ENCODE measurements around the gene ASPG. TPM values are rescaled to one million over a fixed set of nuclear protein-coding genes. Genes with fewer than 3 reads are reported as not detected.

ASPG gene
- total RNA-seq, 1 donor from 2014 or later: 282 TPM

DNA sequence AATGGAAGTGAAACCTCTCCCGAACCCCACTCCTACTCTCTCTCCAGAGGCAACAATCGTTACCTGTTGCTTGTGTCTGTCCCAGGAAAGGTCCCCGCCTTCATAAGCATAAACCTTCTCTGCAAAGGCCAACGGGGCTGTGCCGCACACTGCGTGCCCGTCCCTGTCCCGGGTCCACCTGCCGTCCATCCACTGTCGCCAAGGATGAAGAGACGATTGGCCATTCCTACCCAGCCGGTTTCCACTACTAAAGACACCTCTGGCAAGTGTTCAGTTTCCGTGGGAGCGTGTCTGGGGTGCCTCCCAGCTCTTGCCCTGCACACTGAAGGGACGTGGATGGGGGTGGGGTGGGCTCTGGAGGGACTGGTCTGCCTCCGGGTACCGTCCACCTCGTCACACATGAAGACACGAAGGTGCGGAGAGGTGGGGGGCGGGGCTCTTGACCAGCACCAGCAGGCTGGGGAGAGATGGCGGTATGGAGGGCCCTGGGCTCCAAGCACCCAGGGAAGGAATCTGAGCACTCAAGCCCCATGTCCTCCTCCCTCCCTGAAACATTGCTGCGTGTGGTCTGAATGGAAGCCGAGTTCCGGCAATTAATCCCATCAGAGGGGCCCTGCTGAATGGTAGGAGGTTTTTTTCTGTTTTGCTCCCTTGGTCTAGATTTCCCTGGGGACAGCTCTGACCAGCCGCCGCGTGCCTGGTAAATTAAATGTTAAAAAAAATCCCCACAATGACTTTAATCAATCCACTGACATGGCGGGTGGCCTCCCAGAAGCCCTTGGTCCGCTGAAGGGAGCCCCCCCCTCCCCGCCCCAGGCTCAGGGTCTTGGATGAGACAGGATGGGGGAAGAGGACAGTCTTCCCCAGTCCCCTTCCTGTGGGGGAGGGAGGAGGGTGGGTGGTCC lies 48.8 kb downstream of the ASPG start:
- DNase-seq (ENCODE audit: low spot score) (no peak), ATAC-seq (no peak)

DNA sequence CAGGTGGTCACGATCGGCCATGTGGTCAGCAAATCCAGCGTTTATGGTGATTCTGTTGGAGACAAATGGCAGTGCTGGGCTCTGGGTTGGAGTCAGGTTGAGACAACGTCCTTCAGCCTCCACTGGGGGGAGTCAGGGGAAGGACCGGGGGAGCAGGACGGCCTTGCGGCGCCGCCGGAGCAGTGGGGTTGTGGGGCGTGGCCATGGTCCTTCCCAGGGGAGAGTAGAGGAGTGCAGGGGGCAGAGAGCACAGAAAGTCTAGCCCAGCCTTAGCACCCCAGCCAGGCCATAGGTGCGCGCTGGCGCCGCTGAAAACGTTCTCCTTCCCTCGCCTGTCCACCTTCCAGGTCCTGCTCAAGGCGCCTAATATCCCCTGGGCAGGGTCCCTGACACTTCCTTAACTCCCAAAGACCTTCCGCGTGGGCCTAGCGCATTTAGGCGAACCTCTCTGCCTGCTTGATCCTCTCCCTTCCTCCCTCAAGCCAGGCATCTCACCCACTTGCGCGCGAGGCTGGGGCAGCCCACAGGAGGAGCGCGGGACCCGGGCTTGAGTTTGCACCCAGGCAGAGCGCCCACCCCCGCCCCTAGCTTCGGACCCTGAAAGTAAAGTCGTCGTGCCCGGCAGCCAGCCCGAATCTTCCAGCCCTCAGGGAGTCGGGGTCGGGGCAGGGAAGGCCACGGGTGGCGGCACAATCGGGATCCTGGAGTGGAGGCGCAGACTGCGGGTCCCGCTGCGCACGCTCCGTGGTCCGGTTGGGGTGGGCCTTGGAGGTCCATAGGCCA lies 49.8 kb downstream of the ASPG start:
- DNase-seq (ENCODE audit: low spot score) (no peak), ATAC-seq (no peak)

DNA sequence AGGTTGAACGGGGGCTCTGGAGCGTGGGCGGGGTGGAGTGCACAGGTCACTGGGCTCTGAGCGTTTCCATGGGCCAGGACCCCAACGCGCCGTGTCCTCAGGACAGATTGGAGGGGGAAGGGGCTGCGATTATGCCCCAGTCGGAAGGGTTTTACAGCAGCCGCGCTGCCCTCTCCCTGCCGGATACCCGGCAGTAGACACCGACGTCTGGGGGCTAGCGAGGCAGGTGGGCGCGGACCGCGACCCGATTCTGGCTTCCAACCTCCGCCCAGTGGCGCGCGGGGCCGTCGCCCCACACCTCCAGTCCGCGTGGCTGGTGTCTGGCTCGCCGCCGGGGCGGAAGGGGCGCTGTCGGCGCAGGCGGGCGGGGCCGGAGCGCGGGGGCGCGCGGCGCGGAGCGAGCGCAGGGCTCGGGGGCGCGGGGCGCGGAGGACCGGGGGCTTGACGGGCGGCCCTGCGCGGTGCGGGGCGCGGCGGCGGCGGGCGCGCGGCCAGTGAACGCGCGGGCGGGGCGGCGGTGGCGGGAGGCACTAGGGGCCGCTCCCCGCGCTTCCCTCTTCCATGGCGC lies 50.5 kb downstream of the ASPG start:
- ATAC-seq (no peak), DNase-seq (ENCODE audit: low spot score) (no peak)

- DNase-seq (ENCODE audit: low spot score) (no peak), ATAC-seq (no peak)
Observed at GRCh38 chr14:104136472-104137296, 51.2 kb downstream of the ASPG start.

DNA sequence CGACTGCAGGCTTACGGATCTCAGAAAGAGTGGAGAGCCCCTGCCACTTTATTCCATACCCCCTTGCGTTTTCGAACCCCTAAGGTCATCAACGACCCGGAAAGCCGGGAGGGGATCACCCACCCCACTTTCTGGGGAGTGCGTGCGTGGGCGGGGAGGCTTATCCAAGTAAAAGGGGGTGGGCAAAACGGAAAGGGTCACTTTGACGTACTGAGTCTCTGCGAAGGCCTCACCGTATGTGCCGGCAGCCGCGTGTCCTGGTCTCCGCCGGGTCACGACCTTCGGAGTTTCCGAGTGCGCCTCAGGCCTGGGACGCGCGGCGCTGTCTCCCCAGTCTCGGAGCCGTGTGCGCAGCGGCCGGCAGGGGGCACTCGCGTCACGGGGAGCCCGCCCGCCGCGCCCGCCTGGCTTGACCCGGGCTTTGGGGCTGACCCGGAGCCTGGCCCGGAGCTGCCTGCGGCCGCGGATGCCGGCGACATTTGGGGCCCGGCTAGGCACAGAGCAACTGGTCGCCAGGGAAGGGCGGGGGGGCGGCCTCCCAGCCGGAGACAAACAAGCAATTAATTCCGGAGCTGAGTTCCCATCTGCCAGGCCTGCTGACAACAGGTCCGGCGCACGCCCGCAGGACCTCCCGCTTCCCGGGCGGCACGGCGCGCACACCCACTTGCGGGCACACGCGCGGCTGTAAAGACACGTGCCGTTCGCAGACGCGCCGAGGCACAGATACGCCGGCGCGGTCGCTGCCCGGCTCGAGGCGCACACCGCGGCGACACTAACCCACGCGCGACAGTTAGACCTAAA lies 52.0 kb downstream of the ASPG start:
- peak; percentile 77 for DNase-seq (ENCODE audit: low spot score)
- peak; percentile 93 for ATAC-seq

- DNase-seq (ENCODE audit: low spot score) (no peak), ATAC-seq (peak; percentile 44)
Observed at GRCh38 chr14:104138098-104138717, 52.7 kb downstream of the ASPG start, which contains the start of gene KIF26A. KIF26A (plus strand) TSS chr14:104138587; CDS start chr14:104138723, 136 bp downstream.

GRCh38 chr14:104138718-104139459 lies 53.4 kb downstream of the ASPG start:
- no peak for ATAC-seq
- no peak for DNase-seq (ENCODE audit: low spot score)

DNA sequence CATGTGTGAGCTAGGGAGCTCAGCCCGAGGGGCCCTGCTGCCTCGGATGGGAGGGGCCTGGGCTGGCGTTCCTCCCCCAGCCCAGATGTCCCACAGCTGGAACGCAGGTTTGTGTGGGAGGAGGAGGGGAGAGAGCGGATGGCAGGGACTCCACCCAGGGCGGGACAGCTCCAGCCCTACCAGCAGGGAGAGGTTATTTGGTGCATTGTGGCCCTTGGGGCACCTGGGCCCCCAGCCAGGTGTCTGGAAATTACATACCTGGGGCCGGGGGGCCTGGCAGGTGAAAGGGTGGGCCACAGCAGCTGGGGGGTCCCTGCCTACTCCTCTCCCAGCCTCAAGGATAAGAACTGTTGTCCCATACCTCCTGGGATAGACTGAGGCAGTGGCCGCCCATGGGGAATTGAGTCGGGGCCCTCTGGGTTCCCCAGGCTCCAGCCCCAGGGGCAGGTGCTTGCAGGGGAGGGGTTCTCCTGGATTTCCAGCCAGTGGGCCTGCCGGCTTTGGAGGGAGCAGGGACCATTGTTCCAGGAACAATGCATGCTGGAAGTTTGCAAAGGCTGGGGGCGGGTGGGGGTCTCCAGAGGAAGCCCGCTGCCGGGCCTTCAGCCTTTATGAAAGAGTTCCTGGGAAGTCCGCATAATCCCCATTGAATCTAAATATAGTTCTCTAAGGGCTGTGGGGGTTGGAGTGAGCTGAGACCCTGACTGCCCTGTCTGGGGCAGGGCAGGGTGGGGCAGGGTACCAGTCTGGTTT lies 54.1 kb downstream of the ASPG start:
- ATAC-seq (no peak), DNase-seq (ENCODE audit: low spot score) (no peak)

DNA sequence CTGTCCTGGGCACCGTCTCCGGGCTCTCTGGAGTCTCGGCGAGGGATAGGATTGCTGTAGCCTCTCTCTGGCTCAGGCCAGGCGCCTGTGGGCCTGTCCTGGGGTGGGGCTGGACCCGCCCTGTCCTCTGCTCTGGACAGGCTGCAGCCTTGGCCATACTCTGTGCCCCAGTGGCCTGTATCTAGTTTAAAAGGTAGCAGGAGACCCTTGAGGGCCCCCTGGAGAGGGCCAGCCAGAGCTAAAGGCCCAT lies 54.6 kb downstream of the ASPG start:
- DNase-seq (ENCODE audit: low spot score): no peak
- no peak for ATAC-seq

GRCh38 chr14:104140463-104141331 lies 55.2 kb downstream of the ASPG start:
- no peak for ATAC-seq
- DNase-seq (ENCODE audit: low spot score): no peak

- DNase-seq (ENCODE audit: low spot score) (no peak), ATAC-seq (no peak)
Observed at GRCh38 chr14:104141621-104142091, 56.2 kb downstream of the ASPG start.

DNA sequence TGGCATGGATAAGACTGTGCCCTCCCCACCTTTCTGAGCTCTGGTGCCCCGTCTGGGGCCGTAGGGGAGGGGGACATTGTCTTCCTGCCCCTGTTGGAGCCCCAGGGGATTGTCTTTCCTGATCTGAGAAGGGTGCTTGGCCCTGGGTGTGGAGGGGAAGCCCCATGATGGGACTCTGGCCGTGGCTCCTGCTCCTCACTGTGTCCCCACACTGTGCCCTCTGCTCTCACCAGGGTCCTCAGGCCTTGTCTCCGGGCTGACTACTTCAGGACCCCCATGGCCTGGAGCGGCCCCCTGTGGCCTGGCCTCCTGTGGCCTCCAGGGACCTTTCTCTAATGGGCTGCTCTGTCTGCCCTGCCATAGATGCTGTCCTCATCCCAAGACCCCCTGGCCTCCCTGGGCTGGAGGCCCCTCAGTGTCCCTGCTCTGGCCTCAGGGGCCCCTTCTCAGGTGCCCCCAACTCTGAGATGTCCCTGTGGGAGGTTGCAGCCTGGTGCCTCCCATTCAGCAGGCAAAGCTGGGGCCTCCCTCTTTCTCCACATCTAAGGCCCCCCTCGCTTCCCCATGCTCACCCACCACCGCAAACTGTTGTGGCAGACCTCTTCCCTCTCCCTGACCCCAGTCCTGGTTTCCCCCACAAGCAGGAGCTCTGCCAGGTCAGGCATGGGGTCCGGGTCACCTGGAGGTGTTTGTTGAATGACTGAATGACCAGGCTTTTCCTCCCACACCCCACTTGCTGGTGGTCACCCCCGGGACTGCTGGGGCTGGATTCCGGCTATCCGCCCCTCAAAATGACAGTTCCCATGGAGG lies 56.8 kb downstream of the ASPG start:
- DNase-seq (ENCODE audit: low spot score) (no peak), ATAC-seq (no peak)

DNA sequence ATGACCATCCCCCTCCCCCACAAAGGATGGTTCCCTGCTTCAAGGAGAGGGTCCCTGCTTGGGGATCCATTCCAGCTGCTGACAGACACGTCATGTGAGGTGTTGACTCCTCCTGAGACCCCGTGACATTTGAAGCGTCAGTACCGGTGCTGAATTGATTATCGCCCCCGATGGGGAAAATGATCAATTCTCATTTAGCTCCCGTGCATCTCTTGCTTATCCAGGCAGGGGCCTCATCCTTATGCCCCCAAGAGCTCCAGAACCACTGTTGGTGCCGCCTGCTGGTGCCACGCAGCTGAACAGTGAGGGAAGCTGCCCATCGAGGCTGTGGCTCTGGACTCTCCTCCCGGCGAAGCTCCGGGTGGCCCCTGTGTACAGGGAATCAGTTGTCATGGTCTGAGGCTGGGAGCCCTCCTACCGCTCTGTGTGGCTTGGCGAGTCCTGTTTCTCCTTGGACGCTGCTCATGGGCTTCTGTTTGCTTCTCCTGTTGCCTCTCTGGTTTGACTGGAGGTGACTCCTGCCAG lies 57.5 kb downstream of the ASPG start:
- no peak for DNase-seq (ENCODE audit: low spot score)
- ATAC-seq: no peak

GRCh38 chr14:104143521-104144452 lies 58.3 kb downstream of the ASPG start:
- ATAC-seq (no peak), DNase-seq (ENCODE audit: low spot score) (no peak)

DNA sequence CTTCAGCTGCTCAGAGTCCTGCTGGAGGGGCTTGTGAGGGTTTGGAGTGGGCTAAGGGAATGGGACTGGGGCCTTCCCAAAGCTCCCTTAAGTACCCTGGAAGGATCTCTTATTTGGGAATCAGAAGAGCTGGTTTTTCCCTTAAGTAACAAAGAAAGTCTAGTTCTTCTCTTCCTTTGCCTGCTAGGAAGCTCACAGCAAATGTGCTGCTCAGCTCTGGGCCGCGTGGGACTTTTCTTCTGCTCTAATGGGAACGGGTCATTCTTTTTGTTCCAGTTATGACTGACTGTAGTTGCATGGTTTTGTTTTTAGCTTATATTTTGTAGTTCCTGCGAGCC lies 58.9 kb downstream of the ASPG start:
- ATAC-seq (no peak), DNase-seq (ENCODE audit: low spot score) (no peak)
